H9 (cell line): ENCODE data around the gene LRRC40. TPM values are rescaled to one million over a fixed set of nuclear protein-coding genes. Genes with fewer than 3 reads are reported as not detected.

Source experiments
- DNase-seq: peaks from one replicate; pipeline ENCODE4 v3.0.0-alpha.2; 2017
- H2AFZ ChIP-seq: one replicate; pipeline ENCODE4 v1.6.1; 2013; ENCODE audit warnings: mild to moderate bottlenecking, low read length, control low read depth, moderate library complexity
- H2AK5ac ChIP-seq: 2 replicates; pipeline ENCODE4 v1.6.1; 2013; ENCODE audit warnings: low read length, control low read depth, mixed read lengths; ENCODE audit not compliant: insufficient read length
- H2BK120ac ChIP-seq: one replicate; pipeline ENCODE4 v1.6.1; 2013; ENCODE audit warnings: low read depth, mild to moderate bottlenecking, low read length, control low read depth, inconsistent platforms; ENCODE audit not compliant: poor library complexity, severe bottlenecking
- H2BK12ac ChIP-seq: 2 replicates; pipeline ENCODE4 v1.6.1; 2013; ENCODE audit warnings: low read length, control low read depth, mixed read lengths, low read depth; ENCODE audit not compliant: insufficient read length
- H2BK15ac ChIP-seq: 2 replicates; pipeline ENCODE4 v1.6.1; 2013; ENCODE audit warnings: low read depth, low read length, control low read depth
- H2BK20ac ChIP-seq: one replicate; pipeline ENCODE4 v1.6.1; 2013; ENCODE audit warnings: low read depth, mild to moderate bottlenecking, low read length, control low read depth, inconsistent platforms; ENCODE audit not compliant: poor library complexity, severe bottlenecking
- H2BK5ac ChIP-seq: 2 replicates; pipeline ENCODE4 v1.6.1; 2013; ENCODE audit warnings: low read length, control low read depth, mixed read lengths; ENCODE audit not compliant: insufficient read length
- H3K14ac ChIP-seq: 2 replicates; pipeline ENCODE4 v1.6.1; 2013; ENCODE audit warnings: low read length, control low read depth; ENCODE audit not compliant: insufficient read depth
- H3K18ac ChIP-seq: 2 replicates; pipeline ENCODE4 v1.6.1; 2013; ENCODE audit warnings: low read depth, mild to moderate bottlenecking, mixed read lengths, low read length, control low read depth; ENCODE audit not compliant: insufficient read length
- H3K23ac ChIP-seq: 2 replicates; pipeline ENCODE4 v1.6.1; 2013; ENCODE audit warnings: low read length, control low read depth, mixed read lengths, low read depth; ENCODE audit not compliant: insufficient read length
- H3K23me2 ChIP-seq: 2 replicates; pipeline ENCODE4 v1.6.1; 2013; ENCODE audit warnings: low read depth, mild to moderate bottlenecking, mixed read lengths, low read length, control low read depth; ENCODE audit not compliant: insufficient read length, poor library complexity, severe bottlenecking
- H3K27ac ChIP-seq: 2 replicates; pipeline ENCODE4 v1.5.1; 2013; ENCODE audit warnings: low read length, control low read depth, mixed read lengths, low read depth; ENCODE audit not compliant: insufficient read length
- H3K27me3 ChIP-seq: 2 replicates; pipeline ENCODE4 v1.6.1; 2013; ENCODE audit warnings: low read length, control low read depth, inconsistent platforms; ENCODE audit not compliant: insufficient read depth
- H3K4ac ChIP-seq: 2 replicates; pipeline ENCODE4 v1.6.1; 2013; ENCODE audit warnings: low read depth, mild to moderate bottlenecking, control low read depth, inconsistent platforms, low read length, moderate library complexity
- H3K4me1 ChIP-seq: 2 replicates; pipeline ENCODE4 v1.6.1; 2013; ENCODE audit warnings: low read length, control low read depth, inconsistent platforms; ENCODE audit not compliant: insufficient read depth
- H3K4me2 ChIP-seq: 2 replicates; pipeline ENCODE4 v1.6.1; 2013; ENCODE audit warnings: low read length, control low read depth, mixed read lengths; ENCODE audit not compliant: insufficient read length, insufficient read depth
- H3K56ac ChIP-seq: 2 replicates; pipeline ENCODE4 v1.6.1; 2013; ENCODE audit warnings: low read depth, mild to moderate bottlenecking, mixed read lengths, low read length, control low read depth; ENCODE audit not compliant: insufficient read length
- H3K79me1 ChIP-seq: 2 replicates; pipeline ENCODE4 v1.6.1; 2013; ENCODE audit warnings: low read depth, mild to moderate bottlenecking, moderate library complexity, low read length, control low read depth, inconsistent platforms; ENCODE audit not compliant: insufficient read depth, poor library complexity, severe bottlenecking
- H3K79me2 ChIP-seq: 2 replicates; pipeline ENCODE4 v1.6.1; 2013; ENCODE audit warnings: low read length, control low read depth, inconsistent platforms; ENCODE audit not compliant: insufficient read depth
- H3K9ac ChIP-seq: 2 replicates; pipeline ENCODE4 v1.6.1; 2013; ENCODE audit warnings: low read length, control low read depth, mixed read lengths; ENCODE audit not compliant: insufficient read length; ENCODE audit errors: extremely low read depth
- H3K9me3 ChIP-seq: one replicate; pipeline ENCODE4 v1.6.1; 2013; ENCODE audit warnings: low read depth, low read length, inconsistent platforms; ENCODE audit not compliant: control insufficient read depth
- H3T11ph ChIP-seq: one replicate; pipeline ENCODE4 v1.6.1; 2013; ENCODE audit warnings: mild to moderate bottlenecking, low read length, control low read depth, inconsistent platforms
- H4K20me1 ChIP-seq: one replicate; pipeline ENCODE4 v1.6.1; 2013; ENCODE audit not compliant: control insufficient read depth, insufficient read length, insufficient read depth
- H4K5ac ChIP-seq: 2 replicates; pipeline ENCODE4 v1.6.1; 2013; ENCODE audit warnings: low read depth, mild to moderate bottlenecking, mixed read lengths, low read length, control low read depth; ENCODE audit not compliant: insufficient read length
- H4K8ac ChIP-seq: replicated peaks from 2 replicates; pipeline ENCODE4 v1.6.1; 2013; ENCODE audit warnings: low read length, control low read depth, mixed read lengths, low read depth; ENCODE audit not compliant: insufficient read length
- H4K91ac ChIP-seq: 2 replicates; pipeline ENCODE4 v1.6.1; 2013; ENCODE audit warnings: low read depth, mild to moderate bottlenecking, moderate library complexity, mixed read lengths, low read length, control low read depth; ENCODE audit not compliant: insufficient read length
- H3K27ac Mint-ChIP-seq, 3 experiments: 2 replicates in 2 of 3; 3 replicates in 1 of 3; pipeline ENCODE4 v1.8.0; 2020 to 2021; ENCODE audit warnings: mixed read lengths in 3 of 3, mild to moderate bottlenecking in 1 of 3, moderate library complexity in 1 of 3
- H3K27me3 Mint-ChIP-seq: 2 replicates; pipeline ENCODE4 v1.8.0; 2021; ENCODE audit warnings: low read depth, mild to moderate bottlenecking, moderate library complexity, mixed read lengths
- H3K36me3 Mint-ChIP-seq, 3 experiments: 2 replicates in 2 of 3; 3 replicates in 1 of 3; pipeline ENCODE4 v1.8.0; 2020 to 2021; ENCODE audit warnings: low read depth in 3 of 3, mixed read lengths in 3 of 3; ENCODE audit not compliant: insufficient read depth in 1 of 3
- H3K4me1 Mint-ChIP-seq, 2 experiments: 2 replicates each; pipeline ENCODE4 v1.8.0; 2020; ENCODE audit warnings: mixed read lengths in 2 of 2
- H3K4me3 Mint-ChIP-seq, 2 experiments: 2 replicates in 1 of 2; 3 replicates in 1 of 2; pipeline ENCODE4 v1.8.0; 2020 to 2021; ENCODE audit warnings: mild to moderate bottlenecking in 2 of 2, mixed read lengths in 2 of 2, moderate library complexity in 1 of 2
- H3K9me3 Mint-ChIP-seq, 2 experiments: 2 replicates in 1 of 2; 3 replicates in 1 of 2; pipeline ENCODE4 v1.8.0; 2020; ENCODE audit warnings: mild to moderate bottlenecking in 2 of 2, mixed read lengths in 2 of 2, moderate library complexity in 1 of 2
- CTCF ChIP-seq: fragments of 200-600 bp; sonication (generic); conservative IDR thresholded peaks from 3 replicates; pipeline ENCODE4 v1.8.0; 2021; ENCODE audit warnings: antibody characterized with exemption, mild to moderate bottlenecking
- WGBS: extraction: QIAGEN DNeasy Blood & Tissue Kit; methylation state at CpG from one replicate; pipeline ENCODE4 v1.1.7; 2013; ENCODE audit warnings: missing lambda C conversion rate, low lambda C conversion rate, mixed read lengths; ENCODE audit not compliant: insufficient read length; ENCODE audit errors: extremely low coverage; 5-methylcytosine and 5-hydroxymethylcytosine counted together
- total RNA-seq: library from RNA; stranded (reverse); gene quantifications from 2 replicates; pipeline ENCODE4 v1.2.1, GENCODE V29; 2021

Gene LRRC40
- total RNA-seq, 1 experiment from 2014 or later, result 27.6 TPM

GRCh38 chr1:70220517-70221237, 15.3 kb upstream of the LRRC40 start:
- no peak overlapping the region for H3T11ph ChIP-seq
- no peak overlapping the region for H2BK15ac ChIP-seq
- H3K27me3 Mint-ChIP-seq, result no peaks in the 10 kb centered on the region
- no peaks in the 10 kb centered on the region for H4K20me1 ChIP-seq
- H3K27ac Mint-ChIP-seq, result peak overlapping the region; percentile 85 to 99 (median 98)
- peak overlapping the region; percentile 6 for H3K4me2 ChIP-seq
- H2BK5ac ChIP-seq, result no peak overlapping the region
- no peaks in the 10 kb centered on the region for H3K4me1 ChIP-seq
- no peak overlapping the region for H3K14ac ChIP-seq
- peak overlapping the region; percentile 58 for H3K9ac ChIP-seq
- H2AFZ ChIP-seq, result no peak overlapping the region
- peaks cover 17 to 50% (median 40%) of the 10 kb centered on the region in 3 experiments for H3K36me3 Mint-ChIP-seq
- no peaks in the 10 kb centered on the region for H3K27me3 ChIP-seq
- no peaks in the 10 kb centered on the region for H3K9me3 ChIP-seq
- no CpG with 5 or more reads among the region's 17 CpGs for WGBS
- no peak overlapping the region for H3K27ac ChIP-seq
- DNase-seq, result no peak
- H3K23ac ChIP-seq, result no peak overlapping the region
- H3K56ac ChIP-seq, result no peak overlapping the region
- no peaks in the 10 kb centered on the region for H3K9me3 Mint-ChIP-seq
- no peak overlapping the region for H2BK20ac ChIP-seq
- peaks cover 23 to 29% of the 10 kb centered on the region in 2 experiments for H3K4me1 Mint-ChIP-seq
- H3K4me3 Mint-ChIP-seq, result peak overlapping the region; percentile 94 to 95
- H3K79me1 ChIP-seq, result no peaks in the 10 kb centered on the region
- H3K23me2 ChIP-seq, result no peaks in the 10 kb centered on the region
- no peak overlapping the region for H3K4ac ChIP-seq
- H4K8ac ChIP-seq, result no peak overlapping the region
- no peak overlapping the region for H4K5ac ChIP-seq
- H4K91ac ChIP-seq, result no peak overlapping the region
- TF ChIP-seq CTCF, result no peak
- H3K18ac ChIP-seq, result no peak overlapping the region
- H2AK5ac ChIP-seq, result no peak overlapping the region
- H3K79me2 ChIP-seq, result peaks cover 17% of the 10 kb centered on the region; the same call in 1 of the 2 replicates
- H2BK12ac ChIP-seq, result no peak overlapping the region
- no peak overlapping the region for H2BK120ac ChIP-seq
